HG02884 (cell line): Measurements from ENCODE around the gene SPCS3.
A peak's percentile ranks its signal among the peaks of the same experiment; 100 is the strongest.
"Not testable (repeated sequence)": the region's sequence is repeated elsewhere in the genome, so short reads cannot be mapped to it uniquely, and the experiment has no call there.

Source experiments
- ATAC-seq: cut with Tn5 transposase; IDR thresholded peaks from one replicate; pipeline ENCODE4 v1.9.1; 2021; ENCODE audit warnings: mild to moderate bottlenecking, moderate library complexity; ENCODE audit not compliant: unreplicated experiment

The SPCS3 gene

DNA sequence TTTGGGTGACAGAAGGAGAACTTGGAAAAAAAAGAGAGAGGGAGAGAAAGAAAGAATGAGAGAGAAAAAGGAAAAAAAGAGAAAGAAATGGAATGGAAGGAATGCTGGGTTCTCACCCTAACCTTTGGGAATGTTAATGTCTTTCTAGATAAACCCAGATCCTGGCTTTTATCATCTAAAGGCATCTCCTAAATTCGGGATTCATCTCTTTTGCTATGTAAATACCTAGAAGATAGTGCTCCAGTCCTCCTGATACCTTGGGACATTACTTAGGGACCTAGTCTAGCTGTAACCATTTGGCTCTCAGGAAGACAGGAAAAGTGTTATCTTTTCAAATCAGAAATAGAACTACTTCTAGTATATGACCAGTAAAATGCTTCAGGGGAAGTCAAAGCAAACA is 15.8 kb upstream of the SPCS3 start:
- no peak for ATAC-seq

DNA sequence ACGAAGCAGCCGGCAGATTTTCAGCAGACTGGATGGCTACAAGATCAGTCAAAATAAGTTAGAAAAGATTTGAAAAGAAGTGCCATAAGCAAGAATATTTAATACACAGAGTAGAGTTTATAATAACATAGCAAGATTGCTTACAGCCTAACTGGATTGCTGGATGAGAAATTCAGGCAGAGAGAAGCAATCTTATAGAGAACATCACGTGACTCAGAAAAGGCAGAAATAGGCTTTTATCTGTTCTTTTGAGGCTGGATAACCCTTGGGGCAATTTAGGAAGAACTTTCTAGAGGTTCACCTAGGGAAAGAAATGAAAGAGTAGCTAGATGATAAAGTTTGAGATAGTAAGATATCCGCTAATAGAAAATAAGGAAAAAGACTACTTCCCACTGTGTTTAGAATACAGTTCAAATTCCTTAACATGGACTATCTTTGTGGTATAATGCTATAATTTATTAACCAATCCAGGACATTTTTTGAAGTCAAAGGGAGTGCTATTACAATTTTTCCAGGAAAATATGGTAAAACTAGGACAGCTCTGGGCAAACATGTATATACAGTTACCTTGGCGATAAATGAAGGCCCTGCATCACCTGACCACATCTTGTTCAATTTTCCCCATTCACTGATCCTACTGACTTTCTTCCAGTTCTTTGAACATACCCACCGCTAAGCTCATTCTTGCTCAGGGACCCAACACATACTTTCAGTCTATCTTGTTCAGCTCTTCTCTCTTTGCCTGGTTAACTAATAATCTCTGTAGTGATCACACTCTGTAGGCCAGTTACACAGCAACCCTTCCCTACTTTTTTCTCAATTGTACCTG is 12.7 kb upstream of the SPCS3 start:
- ATAC-seq, result no peak

DNA sequence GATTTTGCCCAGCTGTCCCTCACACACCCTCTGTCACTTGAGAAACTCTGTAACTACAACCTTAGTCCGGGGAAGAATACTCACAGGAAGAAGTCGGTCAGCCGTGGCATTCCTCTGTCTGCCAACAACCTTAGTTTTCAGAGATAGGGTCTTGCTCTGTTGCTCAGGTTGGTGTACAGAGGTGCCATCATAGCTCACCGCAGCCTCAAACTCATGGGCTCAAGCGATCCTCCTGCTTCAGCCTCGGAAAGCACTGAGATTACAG is 12.2 kb upstream of the SPCS3 start:
- ATAC-seq, result no peak

DNA sequence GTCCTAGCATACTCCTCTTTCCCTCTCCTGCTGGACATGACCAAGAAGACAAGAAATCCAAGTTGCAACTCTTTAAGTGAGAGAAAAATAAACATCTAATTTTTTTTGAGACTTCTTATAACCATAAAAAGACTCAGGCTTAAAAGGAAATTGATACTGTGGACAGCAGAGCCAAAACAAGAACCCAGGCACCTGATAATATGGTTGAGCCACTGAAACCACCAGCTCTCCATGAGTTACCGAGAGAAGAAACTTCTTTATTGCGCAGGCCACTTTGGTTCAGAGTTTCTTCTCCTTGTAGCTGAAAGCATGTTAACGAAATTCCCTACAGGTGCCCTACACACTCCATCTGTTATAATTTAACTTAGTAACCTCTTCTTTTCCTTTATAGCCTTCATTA is 11.3 kb upstream of the SPCS3 start:
- ATAC-seq, result peak; percentile 44

DNA sequence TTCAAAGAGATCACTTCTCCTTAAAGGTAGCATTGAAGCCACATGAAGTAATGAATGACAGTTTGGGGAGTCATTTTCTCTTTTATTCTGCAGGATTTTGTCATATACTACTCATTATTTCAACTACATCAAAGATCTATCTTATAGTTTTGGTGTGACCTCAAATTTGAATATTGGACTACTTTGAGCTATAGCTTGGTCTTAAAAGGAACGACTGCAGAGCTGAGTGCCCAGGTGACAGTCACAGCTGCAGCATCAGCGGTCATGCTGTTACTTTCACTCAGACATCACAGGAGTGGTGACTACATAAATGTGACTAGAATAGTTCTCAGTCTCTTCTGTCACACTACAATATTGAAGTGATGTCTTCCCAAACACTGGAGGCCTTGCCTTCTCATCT is 10.7 kb upstream of the SPCS3 start:
- ATAC-seq, result peak; percentile 98

DNA sequence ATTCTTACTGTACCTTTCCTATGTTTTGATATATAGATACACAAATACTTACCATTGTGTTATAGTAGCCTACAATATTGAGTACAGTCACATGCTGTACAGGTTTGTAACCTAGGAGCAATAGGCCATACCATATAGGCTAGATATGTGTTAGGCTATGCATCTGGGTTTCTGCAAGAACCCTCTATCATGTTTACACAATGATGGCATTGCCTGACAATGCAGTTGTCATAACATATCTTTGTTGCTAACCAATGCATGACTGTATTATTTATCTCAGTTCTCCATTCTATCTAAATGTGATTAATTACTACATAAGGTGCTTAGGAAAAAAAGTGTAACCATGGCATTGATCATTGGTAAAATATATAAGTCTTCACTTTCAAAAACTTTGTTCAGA is 10.0 kb upstream of the SPCS3 start:
- ATAC-seq, result no peak

DNA sequence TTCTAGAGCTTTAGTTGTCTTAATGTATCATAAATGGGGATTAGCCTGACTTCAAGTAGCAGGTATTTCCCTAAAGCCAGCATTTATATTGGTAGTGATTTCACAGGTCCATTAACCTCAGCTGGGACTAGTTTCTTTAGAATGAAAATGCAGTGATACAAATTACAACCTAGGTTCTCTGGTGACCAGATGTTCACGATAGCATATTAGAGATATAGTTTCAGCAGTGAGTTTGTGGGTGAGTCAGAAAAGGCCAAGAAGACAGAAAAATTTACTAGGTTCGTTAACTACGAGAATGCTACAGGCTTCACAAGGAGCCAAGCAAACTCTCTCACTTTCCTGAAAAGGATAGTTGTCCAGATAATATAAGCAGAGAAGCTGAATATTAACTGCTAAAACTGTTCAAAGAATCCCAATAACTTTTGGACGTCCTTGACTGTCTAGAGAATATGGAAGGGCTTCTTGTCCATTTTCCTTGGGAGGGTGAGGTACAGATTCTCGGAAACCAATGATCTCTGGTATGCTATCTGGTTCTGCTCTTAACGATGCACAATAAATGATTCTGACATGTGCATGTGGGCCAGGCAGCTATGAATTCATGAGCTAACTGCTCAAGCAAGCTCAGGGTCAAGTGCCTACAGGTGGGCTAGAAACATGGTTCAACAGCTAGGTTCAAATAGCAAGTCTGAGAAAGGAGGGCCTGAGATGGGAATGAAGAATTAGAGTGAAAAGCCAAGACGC is 6.0 kb upstream of the SPCS3 start:
- no peak for ATAC-seq

DNA sequence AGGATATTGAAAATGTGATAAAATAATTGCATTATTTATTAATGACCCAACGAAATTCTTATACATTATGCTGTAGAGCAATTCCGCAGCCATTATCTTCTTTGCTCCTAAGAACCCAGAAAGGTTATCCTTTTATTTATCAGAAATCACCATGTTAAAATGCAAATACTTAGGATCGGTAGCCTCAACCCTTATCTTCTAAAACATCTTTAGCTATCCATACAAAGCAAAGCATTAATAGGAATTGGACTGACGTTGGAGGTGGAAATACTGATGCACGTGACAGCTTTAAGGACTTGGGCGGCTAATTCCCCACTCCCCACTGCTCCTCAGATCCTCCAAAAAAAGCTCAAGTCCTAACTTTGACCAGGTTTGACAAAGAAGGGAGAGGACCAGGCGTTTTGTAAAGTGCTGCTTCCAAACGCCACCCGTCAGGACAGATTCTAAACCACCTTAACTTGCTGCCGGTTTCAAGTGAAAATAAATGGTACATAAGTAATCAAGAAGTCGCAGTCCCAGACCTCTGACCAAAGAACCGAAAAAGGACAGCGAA is 539 bp upstream of the SPCS3 start:
- ATAC-seq, result no peak

DNA sequence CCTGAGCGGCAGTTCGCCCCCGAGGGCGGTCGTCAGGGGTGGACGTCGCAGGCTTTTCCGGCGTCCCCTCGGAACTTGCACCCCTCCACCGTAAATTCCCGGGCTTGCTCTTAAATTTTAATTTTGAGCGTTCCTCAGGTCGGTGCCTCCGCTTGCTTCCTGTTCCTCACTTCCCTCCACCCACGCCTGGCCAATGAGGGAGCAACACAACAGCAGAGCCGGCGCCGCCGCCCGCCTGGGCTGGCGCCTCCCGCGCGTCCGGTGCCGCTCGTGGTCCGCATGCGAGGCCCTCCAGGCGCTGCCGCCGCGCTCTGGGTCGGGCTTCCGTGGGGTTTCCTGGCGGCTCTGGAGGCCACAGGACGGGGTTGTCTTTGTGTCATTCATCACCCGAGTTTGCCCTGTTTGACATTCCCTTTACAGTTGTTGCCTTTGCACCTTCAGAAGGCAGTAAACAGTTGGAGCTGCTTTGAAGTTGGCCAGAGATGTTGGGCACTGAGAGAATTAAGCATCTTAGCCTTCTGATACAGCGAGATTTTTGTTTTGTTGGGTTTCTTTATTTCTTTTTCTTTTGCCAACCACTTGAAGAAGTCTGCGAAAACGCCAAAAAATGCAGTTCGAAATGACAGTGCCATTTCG is 692 bp downstream of the SPCS3 start:
- peak; percentile 70 for ATAC-seq

DNA sequence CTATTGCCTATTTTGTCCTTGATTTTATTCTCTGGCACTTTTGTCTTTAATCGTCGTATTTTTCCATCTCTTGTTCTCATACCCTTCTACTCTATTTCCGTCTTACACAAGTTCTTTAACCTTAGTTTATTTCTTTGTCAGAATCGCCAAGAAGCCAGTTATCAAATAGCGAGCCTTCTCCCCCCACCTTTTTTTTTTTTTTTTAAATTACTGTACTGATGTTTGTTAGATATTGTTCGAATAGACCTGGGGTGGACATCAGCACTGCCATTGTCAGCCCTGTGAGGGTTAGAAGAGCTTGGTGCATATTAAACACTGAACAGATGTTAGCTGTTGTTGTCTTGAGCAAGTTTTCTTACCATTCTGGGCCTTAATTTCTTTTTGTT is 1.2 kb downstream of the SPCS3 start:
- ATAC-seq, result no peak

DNA sequence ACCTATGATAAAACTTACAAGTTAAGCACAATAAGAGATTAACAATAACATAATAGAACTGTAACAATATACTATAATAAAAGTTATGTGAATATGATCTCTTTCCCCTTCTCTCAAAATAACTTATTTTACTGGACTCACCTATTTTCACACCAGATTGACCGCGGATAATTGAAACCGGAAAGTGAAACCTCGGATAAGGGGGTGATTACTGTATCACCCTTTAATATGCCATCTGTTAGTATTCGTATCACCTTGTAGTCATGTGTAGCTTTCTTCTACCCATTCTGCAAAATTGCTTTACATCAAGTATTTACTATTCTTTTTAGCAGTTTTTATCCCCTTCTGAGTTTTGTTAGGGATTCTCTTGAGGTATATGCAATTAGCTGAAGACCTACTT is 1.8 kb downstream of the SPCS3 start:
- no peak for ATAC-seq

DNA sequence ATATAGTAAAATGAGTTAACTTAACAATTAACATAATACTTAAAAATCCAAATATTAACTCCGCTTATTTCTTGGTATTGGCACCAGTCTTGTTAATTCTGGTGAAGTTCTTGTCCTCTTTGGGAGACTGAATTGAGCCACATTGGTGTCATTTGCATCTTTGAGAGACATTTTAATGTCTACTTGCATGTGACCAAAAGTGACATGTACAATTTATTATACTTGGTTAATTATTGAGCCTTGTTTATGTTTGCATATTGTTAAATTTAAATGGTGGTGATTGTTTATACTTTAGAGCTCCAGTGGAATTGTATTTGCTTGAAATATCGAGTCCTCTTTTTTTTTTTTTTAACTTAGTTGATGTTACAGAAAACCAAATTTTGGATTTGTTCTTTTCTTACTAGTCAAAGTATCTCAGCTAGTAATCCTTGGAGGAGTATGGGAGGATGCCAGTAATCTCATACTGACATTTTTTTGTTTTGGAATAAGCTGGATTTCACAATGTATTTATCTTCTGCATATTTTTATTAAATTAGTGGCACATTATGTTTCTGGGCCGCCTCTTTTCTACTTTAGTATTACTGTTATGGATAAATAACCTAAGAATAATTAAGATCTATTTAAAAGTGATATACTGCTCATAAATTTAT is 3.9 kb downstream of the SPCS3 start:
- ATAC-seq, result no peak

DNA sequence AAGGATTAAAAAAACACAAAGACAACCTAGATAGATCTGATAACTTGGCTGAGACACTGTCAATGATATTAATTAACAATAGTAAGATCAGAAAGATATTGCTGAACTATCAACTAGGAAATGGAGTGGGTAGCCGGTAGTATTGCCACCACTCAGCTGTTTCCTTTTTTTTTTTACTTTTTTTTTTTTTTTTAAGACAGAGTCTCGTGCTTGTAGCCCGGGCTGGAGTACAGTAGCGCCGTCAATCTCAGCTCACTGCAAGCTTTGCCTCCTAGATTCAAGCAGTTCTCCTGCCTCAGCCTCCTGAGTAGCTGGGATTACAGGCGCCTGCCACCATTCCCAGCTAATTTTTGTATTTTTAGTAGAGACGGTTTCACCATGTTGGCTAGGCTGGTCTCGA is 5.1 kb downstream of the SPCS3 start:
- not testable (repeated sequence) for ATAC-seq

DNA sequence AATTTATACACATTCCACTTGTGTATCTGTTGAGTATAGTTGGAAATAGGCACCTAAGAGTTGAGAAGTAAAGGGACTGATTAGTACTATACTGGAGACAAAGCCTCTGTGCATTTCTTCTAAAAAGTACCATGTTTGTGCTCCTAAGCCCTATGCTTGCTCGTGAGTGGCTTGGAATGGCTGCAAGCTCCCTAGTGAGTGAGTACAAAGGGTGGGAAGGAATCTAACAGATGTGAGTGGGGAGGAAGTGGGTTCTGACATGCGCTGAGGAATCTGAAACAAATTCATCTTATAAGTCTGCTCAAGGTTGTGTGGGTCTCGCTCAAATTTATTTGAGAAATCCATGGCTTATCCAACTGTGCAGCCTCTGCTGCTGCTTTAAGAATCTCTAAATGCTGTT is 13.3 kb downstream of the SPCS3 start:
- ATAC-seq, result no peak

DNA sequence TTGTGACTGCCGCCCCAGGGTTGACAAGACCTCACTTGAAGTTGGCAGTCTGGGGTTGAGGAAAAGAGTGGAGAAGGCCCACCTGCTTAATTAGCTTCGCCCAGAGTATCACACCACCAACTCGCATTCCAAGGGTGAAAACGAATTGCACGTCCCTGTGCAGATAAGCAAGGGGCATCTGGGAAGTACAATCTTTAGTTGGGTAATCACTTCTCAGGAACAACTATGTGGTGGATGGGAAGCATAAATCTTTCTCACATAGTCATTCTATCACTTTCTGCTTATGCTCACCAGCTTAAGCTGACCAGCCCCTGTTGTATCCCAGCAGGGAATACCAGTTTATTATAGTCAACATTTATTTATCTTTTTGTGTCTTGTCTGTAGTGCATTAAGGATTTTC is 14.3 kb downstream of the SPCS3 start:
- ATAC-seq, result no peak

DNA sequence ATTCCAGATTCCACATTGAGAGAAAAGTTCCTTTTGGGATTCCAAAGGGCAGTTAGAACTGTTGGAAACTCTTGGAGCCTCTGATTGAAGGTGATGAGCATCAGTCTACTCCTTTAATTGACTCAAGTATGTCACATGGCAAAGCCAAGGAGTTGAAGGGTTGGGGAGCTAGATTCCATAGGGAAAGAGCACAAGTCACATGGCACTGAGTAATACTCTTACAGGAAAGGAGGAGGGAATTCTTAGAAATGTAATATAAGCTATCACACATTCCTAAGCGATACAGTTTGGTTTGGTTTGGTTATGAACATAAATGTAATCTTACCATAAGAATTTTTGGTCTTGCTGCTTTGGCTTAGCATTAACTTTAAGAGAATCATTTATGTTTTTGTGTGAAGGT is 15.7 kb downstream of the SPCS3 start:
- ATAC-seq, result no peak

DNA sequence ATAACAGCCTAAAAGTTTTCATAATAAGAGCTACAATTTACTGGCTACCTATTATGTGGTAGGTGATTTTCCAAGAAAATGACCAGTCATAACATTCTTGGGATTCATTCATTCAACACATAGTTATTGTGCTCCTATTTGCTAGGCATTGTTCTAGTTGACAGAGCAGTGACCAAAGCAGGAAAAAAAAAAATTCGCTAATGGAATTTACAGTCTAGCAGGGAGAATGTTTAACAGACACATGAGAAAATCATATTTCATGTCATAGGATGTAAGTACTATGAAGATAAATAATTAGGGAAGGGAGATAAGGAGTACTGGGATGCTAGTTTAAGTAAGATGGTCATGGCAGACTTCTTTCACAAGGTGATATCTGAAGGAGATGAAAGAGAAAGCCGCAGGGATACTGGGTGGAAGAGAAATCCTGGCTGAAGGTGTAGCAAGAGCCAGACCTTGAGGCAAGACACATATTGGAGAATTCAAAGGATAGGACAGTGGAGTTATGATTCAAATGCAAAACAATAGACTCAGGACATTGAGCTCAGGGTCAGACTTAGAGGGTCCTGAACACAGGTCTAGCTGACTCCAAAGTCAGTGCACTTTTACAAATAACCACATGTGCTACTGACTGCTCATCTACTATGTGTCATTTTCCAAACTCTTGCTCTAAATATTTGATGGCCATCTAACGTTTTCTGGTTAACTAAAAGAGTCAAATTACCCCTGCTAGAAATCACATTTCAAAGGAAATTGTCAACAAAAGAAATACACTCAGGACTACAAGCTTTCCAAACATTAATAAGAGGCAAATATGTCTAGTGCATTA is 20.4 kb downstream of the SPCS3 start:
- no peak for ATAC-seq

DNA sequence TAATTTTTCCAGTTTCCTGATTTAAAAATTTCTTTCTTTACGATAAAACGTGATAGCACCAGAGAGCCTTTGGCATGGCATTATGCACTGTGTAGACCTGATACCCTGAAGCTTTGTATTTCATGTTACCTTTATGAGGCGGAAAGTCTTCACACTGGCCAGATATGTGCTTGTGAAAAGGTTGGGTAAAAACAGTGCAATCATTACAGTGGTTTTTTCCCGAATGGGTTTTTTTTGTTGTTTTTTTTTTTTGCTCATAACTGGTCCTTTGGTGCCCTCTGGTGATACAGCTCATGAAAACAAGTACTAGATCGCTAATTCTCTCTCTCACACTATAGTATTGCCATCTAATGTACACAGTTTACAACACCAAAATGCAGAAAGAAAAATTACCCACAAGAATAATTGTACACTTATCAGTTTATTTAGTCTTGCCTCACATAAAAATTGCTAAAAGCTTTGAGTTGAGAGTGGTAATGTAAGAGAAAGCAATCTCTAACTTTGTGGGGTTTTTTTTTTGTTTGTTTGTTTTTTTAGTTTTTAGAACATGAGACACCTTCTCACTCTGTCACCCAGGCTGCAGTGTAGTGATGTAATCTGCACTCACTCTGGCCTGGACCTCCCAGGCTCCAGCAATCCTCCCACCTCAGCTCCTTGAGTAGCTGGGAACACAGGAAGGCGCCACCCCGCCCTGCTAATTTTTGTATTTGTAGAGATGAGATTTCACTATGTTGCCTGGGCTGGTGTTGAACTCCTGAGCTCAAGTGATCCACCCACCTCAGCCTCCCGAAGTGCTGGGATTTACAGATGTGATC is 21.3 kb downstream of the SPCS3 start:
- ATAC-seq, result peak; percentile 79

DNA sequence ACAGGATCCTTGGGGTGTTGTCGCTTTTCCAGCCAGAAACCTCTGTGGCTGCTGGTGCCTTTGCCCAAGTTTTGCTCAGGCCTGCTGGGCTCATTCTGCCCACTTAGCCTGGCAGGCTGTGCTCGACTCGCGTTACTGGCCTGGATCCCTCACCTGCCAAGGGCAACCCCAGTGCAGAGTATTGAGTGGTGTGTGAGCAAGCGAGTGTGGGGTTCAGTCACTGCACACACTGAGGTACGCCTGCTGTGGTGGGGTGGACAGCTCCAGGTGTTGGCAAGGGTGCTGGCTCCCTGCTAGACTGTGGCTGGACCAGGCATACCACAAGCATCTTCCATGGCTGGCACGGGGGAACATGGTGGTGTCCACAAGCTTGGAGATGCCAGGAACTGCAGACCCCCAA is 22.6 kb downstream of the SPCS3 start:
- no peak for ATAC-seq

DNA sequence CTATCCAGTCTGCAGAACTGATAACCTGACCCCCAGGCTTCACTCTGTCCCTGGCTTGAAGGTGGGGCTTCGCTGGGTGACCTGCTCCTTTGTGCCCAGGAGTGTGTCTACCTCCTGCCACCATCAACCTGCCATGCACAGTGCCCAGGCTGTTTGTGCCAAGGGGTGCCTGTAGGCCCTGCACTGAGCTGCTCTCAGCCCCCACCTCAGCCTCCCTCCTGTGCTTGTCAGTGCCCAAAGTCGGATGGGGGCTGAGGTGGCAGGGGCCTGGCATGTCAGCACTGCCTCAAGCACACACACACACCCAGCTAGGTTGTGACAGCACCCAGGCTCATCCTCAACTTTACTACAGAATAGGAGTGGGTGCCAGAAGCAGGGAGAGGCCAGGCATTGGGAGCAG is 23.5 kb downstream of the SPCS3 start:
- ATAC-seq, result no peak
